GM12875 (cell line): ENCODE results near the gene EPHA4.

Experiments used
- H3K4me3 ChIP-seq: one replicate; pipeline ENCODE4 v1.5.1; 2011; ENCODE audit warnings: low read depth, low read length, control low read depth
- CTCF ChIP-seq: IDR thresholded peaks from 2 replicates; pipeline ENCODE4 v1.5.1; 2011; ENCODE audit warnings: low read depth, mild to moderate bottlenecking, control low read depth, inconsistent platforms, low read length, moderate library complexity, borderline replicate concordance; ENCODE audit not compliant: insufficient read depth

The EPHA4 gene

DNA sequence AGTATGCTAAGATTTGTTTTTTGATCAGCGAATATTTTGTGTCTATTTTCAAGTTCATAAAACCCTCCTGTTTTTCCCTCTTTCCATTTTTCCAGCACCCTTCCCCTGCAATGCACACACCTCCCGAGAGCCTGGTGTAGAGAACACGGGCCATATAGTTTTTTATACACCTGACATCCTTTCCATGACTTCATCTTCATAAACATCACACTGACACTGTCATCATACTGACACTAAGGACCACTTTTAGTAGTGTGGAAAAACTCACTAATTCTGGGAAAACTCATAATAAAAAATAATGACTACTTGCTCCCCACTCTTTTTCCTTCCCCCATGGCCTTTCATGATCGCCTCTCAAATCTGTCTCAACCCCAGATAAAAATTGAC is 70.2 kb downstream of the EPHA4 start:
- no peak overlapping the region for H3K4me3 ChIP-seq
- TF ChIP-seq CTCF = no peak

GRCh38 chr2:221501210-221501882 is 70.8 kb downstream of the EPHA4 start:
- TF ChIP-seq CTCF = no peak
- no peak overlapping the region for H3K4me3 ChIP-seq

GRCh38 chr2:221500501-221501209 is 71.4 kb downstream of the EPHA4 start:
- TF ChIP-seq CTCF = no peak
- H3K4me3 ChIP-seq = no peak overlapping the region

GRCh38 chr2:221495731-221496130 is 76.4 kb downstream of the EPHA4 start:
- H3K4me3 ChIP-seq = no peak overlapping the region
- TF ChIP-seq CTCF = no peak

- H3K4me3 ChIP-seq = no peak overlapping the region
- TF ChIP-seq CTCF = no peak
These were observed 77.5 kb downstream of the EPHA4 start for GRCh38 chr2:221494556-221494955.

DNA sequence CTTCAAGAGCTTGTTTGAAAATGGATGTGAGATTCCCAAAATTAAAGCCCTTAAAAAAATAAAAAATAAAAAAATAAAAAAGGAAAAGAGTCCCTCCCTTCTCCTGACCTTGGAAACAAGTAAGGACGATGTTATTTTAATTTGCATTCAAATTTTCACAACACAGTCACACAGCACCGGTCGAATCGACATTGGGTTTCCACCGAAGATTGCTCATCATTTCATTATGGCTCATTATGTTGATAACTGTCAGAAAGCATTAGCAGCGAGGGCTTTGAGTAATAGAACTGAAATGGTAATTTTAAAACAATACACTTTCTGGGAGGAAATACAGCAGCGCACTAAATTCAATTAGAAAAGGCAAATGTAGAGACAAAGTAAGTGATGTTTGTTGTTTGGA is 78.7 kb downstream of the EPHA4 start:
- no peak for TF ChIP-seq CTCF
- no peak overlapping the region for H3K4me3 ChIP-seq

DNA sequence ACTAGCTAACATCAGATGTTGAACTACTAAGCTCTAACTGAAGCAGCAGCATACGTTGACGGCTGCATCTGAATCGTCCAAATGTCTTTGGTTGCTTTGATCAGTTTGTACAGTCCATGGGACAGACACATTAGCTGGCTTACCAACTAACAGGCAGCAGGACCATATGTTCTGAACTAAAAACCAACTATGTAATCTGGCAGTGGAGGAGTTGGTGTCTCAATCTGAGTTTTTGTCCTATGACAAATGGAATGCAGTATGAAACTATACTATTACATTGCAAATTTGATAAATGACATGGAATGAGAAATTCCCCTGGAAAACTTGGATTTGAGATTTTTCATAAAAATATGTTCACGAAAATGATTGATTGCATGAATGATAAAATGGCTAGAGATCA is 79.5 kb downstream of the EPHA4 start:
- no peak overlapping the region for H3K4me3 ChIP-seq
- no peak for TF ChIP-seq CTCF
